ENCODE data around the gene ANKRD62.

The ANKRD62 gene

GRCh38 chr18:12093520-12094257, at the start of gene ANKRD62:
Gene ANKRD62 (plus strand): TSS chr18:12093843. CDS start chr18:12094018, 175 bp downstream.
- no peak for DNase-seq

GRCh38 chr18:12044591-12044990, 49.1 kb upstream of the ANKRD62 start:
- DNase-seq: no peak

- no peak for DNase-seq
Measured at GRCh38 chr18:12046046-12046750, 47.4 kb upstream of the ANKRD62 start.

DNA sequence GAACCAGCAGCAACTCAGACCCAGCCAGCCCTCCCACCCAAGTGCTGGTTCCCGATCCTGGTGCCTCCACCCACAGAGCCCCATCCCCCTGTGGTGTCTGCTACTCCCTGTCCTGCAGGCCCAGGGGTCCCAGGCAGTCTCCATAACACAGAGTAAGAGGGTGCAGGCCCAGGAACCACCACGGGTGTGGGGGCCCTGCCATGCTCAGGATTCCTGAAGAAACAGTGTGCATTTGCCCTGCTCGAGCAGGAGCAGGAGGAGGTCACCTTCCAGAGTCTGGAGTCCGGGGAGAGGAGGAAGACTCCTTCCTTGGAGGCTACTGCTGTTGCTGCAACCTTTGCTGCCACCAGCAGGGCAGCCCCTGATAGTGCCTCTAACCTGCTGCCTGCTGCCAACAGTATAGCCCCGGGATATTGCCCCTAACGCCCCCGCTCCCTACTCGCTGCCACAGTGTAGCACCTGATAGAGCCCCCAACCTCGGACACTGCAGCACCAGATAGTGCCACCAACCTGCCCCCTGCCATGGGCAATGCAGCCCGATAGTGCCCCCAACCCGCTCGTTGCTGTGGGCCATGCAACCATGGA, 46.8 kb upstream of the ANKRD62 start:
- no peak for DNase-seq

DNA sequence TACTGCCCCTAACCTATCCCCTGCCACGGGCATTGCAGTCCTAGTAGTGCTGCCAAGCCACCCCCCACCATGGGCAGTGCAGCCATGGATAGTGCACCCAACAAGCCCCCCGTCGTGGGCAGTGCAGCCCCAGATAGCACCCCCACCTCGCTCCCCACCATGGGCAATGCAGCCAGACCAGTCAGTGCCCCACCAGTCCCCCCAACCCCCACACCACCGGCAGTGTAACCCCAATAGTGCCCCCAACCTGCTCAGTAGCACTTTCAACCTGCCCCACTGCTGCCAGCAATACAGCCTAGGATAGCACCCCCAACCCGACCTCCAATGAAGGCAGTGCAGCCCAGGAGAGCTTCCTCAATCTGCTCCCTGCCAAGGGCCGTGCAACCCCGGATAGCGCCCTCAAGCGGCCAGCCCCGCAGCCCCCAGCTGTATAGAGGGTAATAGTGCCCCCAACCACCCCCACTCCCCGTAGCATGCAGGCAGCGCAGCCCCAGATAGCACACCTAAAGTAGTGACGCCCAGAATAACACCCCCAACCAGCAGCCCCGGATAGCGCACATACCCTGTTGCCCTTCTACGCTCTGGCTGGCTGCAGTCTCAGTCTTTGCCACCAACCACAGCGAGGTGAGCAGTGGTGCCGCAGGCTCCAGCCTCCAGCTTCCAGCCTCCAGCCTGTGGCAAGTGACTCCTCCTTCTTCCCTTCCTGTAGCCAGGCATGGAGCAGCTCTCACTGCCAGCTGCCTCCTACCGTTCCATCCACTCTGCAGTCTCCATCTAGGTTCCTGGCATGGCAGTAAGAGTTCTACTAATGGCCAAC, 45.4 kb upstream of the ANKRD62 start:
- DNase-seq: no peak

- DNase-seq: no peak
Measured at GRCh38 chr18:12048827-12049175, 44.8 kb upstream of the ANKRD62 start.

DNA sequence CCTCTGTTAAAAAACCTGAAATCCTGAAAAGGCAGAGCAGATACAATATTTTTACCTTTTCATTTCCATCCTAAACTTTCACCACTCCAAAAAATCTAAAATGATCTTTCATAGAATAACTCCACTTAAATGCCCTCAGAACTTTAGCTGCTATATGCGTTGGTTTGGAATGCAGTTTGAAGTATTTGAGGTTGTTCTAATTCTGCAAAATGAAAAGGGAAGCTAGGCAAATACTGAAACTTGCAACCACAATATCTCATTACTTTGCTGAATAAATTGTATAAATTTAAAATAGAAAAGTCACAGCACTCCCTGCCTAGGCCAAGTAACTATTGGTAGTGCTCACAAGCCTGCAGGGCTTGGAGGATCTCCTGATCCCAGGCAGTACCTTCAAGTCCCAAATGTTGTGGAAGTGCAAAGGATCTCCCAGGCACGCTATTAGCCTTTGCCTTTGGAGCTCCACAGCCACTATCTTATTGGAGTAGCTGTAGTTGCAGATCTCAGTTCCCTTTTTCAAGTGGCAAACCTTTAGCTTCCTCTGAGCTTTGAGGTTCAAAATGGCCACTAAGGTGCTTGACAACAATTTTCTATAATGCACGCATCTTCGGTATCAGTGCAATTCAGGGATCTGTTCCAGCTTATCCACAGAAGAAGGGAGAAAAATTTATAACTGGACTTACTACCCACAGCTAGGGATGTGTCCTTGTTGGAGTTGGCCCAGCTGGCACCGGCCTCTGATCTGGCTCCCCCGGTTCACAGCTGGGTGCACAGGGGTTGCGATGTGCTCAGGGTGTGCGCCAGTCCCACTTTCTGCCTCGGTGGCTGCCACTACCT, 43.4 kb upstream of the ANKRD62 start:
- no peak for DNase-seq

- DNase-seq: no peak
Measured at GRCh38 chr18:12052866-12053265, 40.8 kb upstream of the ANKRD62 start.

DNA sequence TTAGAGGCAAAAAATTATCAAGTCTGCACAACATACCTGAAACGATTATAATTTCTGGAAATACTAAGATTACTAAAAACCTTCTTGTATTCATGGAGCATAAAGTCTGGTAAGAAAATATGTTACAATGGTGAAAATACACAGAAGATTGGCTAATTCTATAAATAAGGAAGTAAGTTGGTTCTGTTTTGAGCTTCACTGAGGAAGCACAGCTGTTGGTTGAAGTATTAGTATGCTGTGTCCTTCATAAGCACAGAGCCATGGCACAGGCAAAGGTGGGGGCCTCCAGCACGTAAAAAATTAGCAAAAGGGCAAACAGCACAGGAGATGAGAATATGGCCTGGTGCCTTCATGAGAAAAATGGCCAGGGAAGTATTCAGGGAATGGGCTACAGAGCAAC, 40.4 kb upstream of the ANKRD62 start:
- no peak for DNase-seq

GRCh38 chr18:12056034-12056883, 37.4 kb upstream of the ANKRD62 start:
- DNase-seq: no peak

DNA sequence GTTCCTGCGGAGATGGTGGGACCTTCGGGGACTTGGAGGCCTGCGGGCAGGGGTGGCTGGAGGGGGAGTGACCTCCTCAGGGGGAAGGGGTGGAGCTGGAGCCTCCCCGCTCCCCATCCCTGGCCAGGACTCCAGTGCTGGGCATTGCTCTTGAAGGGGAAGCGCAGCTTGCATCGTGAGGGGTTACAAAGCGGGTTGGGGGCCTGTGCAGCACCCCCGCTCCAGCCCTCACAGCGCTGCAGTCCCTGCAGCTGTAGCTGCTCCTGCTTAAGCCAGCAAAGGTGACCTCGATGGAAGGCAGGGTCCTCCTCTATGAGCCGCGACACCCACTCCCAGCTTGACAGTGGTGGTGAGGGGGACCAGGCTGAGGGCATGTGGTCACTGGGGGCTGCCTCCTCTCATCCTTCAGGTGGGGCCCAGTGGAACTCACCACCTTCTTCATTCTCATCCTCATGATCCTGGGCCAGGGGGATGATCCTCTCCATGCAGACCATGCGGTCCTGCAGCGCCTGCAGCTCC, 36.7 kb upstream of the ANKRD62 start:
- no peak for DNase-seq

DNA sequence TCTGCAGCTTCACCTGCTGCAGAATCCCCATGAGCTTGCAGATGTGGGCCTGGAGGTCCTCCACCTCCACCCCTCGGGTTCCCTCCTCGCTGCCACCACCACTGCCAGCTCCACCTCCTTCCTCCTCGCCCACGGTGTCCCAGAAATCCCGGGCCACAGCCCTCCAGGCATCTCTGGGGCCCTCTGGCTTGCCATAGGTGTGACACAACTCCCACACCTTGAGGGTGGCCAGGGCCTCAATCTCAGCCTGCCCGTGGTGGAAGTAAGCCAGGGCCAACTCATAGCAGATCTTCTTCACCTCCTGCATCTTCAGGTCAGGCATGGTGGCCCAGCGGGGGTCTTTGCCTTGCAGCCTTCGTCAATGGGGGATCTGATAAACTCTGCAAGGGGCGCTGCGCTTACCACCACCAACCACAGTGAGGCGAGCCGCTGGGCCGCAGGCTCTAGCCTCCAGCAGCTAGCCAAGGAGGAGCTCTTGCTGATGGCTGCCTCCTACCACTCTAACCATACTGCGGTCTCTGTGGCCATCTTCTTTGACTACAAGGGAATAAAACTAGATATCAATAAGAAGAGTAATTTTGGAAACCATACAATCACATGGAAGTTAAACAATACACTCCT, 36.1 kb upstream of the ANKRD62 start:
- no peak for DNase-seq

- DNase-seq: no peak
Measured at GRCh38 chr18:12059334-12060181, 34.1 kb upstream of the ANKRD62 start.

DNA sequence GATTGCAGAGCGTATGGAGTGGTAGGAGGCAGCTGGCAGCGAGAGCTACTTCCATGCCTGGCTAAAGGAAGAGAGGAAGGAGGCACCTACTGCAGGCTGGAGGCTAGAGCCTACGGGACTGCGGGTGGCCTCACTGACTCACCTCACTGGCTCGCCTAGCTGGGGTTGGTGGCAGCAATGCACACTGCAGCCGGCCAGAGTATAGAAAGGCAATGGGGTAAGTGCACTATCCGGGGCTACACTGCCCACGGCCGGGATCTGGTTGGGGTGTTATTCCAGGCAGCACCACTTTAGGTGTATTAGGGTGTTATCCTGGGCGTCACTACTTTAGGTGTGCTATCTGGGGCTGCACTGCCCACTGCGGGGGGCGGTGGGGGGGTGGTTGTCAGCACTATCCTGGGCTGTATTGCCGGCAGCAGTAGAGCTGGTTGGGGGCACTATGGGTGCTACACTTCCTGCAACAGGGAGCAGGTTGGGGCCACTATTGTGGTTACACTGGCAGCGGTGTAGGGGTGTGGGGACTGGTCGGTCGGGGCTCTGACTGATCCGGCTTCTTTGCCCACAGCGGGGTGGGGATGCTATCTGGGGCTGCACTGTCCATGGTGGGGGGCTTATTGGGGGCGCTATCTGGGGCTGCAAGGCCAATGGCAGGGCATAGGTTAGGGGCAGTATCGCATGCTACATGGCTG, 33.3 kb upstream of the ANKRD62 start:
- no peak for DNase-seq

DNA sequence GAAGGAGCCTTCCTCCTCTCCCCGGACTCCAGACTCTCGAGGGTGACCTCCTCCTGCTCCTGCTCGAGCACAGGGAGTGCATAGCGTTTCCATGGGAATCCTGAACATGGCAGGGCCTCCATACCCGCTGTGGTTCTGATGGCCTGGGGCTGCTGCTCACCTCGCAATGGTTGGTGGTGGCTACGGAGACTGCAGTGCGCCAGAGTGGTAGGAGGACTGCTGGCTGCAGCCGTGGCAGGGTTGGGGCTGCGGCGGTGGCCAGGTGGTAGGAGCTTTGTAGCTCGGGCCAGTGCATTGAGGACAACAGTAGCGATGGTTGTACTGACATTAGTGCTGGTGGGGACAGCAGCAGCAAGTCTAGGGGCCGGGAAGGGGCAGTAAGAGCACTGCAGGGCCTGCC, 32.0 kb upstream of the ANKRD62 start:
- no peak for DNase-seq

DNA sequence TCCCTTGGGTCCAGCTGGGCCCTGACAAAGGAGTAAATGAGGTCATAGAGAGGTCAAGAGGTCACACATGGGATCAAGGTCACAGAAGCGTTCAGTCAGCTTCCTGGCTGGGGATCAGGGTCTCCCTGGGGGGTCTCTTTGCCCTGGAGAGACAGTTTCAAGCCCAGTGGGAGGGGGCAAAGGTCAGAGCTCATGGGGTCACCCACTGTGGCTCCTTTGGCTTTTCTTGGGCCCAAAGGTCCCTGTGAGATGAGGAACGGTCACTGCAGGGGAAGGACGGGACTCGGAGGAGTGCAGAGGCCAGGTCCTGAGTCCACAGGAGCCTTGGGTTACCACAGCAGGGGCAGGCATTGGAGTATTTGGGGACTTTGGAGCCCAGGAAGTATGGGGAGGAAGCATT, 30.7 kb upstream of the ANKRD62 start:
- DNase-seq: no peak

- DNase-seq: no peak
Measured at GRCh38 chr18:12064086-12064763, 29.4 kb upstream of the ANKRD62 start.

DNA sequence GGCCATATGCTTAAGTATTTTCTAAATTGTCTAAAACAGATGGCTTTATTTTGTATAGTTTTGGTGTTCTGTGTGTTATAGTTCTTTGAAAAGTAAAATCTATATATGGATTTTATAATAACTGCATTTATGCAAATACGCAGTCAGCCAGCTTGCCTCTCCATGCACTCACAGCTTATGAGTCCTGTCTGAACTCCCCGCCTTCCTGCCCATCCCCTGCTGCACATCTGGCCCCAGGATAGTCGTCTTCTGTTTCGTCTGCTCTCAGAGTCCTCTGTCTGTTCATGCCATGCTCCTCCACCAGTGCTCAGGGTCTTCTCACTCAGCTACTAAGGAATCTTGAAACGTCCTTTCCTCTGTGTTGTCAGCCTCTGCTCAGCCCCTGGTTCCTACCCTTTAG, 28.2 kb upstream of the ANKRD62 start:
- no peak for DNase-seq
